Choroid plexus epithelial cell (primary cell): ENCODE measurements around the gene EPN1.
A peak's percentile ranks its signal among the peaks of the same experiment; 100 is the strongest.

ENCODE experiments used
- DNase-seq: peaks from one replicate; pipeline ENCODE4 v3.0.0-alpha.2; 2010; ENCODE audit warnings: low read depth
- H3K4me3 ChIP-seq: 2 replicates; pipeline ENCODE4 v1.5.1; 2011; ENCODE audit warnings: low read depth, mild to moderate bottlenecking, control low read depth, low read length, moderate library complexity
- CTCF ChIP-seq: conservative IDR thresholded peaks from 2 replicates; pipeline ENCODE4 v1.5.1; 2011; ENCODE audit warnings: low read depth, mild to moderate bottlenecking, control low read depth, inconsistent platforms, low read length, moderate library complexity

EPN1 gene

DNA sequence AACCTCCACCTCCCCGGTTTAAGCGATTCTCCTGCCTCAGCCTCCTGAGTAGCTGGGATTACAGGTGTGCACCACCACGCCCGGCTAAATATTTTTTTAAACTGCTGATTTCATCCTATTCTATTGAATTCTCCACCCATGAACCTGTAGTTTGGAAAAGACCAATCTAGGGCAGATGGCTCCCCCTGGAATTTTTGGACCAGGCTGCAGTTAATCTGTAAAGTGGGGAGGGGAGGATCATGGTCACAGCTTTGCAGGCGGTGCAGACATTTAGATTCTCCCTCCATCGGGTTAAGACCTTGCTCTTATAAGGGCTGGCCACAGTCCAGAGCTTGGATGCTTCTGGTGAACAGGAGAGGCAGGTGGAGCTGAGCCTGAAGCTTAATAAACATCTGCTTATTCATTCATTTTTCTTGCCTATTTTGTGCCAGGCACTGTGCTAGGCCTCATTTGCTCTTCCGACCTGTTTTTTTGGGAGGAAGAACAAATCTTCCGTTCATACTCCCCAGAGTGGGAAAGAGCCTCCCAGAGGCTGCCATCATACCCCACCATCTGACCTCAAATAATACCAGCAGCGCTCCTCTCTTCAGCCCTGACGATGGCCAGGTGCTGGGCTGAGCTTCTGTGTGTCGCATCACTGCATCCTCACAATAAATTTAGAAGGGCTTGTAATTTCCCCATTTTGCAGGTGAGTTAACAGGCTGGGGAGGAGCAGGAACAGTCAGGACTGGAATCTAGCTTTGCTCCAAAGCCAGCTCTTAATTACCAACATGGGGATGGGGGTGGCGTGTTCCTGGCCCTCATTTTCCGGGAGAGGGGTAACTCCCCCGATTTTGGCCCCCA is 27.9 kb upstream of the EPN1 start:
- TF ChIP-seq CTCF = no peak
- H3K4me3 ChIP-seq = peak overlapping the region; percentile 91
- no peak for DNase-seq

GRCh38 chr19:55647732-55648584 is 27.1 kb upstream of the EPN1 start, which contains the start of gene CCDC106:
Gene CCDC106 (plus strand): TSS chr19:55648212. CDS start chr19:55649047, 835 bp downstream.
- H3K4me3 ChIP-seq = peak within 1 kb of the TSS; percentile 91
- no peak for TF ChIP-seq CTCF
- peak; percentile 79 for DNase-seq

GRCh38 chr19:55648585-55649267 is 26.3 kb upstream of the EPN1 start:
- peak overlapping the region; percentile 91 for H3K4me3 ChIP-seq
- TF ChIP-seq CTCF = no peak
- DNase-seq = no peak

DNA sequence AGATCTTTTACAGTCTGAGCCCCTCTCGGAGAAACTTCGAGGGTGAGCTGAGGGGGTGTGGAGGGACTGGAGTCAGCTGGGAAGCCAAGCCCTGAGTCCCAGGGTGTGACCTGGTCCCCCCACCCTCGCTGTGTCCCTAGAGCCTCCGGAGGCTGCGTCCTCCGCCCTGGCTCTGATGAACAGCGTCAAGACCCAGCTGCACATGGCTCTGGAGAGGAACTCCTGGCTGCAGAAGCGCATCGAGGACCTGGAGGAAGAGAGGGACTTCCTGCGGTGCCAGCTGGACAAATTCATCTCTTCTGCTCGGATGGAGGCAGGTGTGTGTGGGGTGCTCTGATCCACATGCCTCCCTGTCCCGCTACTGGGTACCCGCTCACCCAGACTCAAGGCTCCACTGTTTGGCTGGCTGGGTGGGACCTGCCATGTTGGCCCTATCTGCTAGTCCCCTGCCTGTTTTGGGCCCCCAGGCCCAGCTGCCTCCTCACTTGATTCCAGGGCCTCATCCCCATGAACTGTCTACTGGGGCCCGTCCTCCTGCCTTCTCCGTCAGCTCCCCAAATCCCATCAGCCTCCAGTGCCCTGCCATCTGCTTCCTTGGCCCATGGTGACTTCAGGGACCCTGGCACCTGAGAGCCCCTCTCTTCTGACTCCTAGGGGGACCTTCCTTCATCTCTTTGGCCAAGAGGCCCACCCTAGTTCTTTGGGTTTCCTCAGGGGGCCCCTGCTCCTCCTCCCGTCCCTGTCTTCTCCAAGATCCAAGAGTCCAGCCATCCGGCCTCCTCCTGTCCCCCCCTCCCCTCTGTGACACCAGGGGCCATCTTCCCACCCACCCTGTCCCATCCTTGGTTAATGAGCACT is 25.5 kb upstream of the EPN1 start:
- H3K4me3 ChIP-seq = peak overlapping the region; percentile 91
- no peak for DNase-seq

GRCh38 chr19:55650126-55650557 is 24.9 kb upstream of the EPN1 start:
- no peak for DNase-seq
- H3K4me3 ChIP-seq = no peak overlapping the region
- TF ChIP-seq CTCF = no peak

More for the DNA sequence above, 25.5 kb upstream of the EPN1 start:
- no peak for TF ChIP-seq CTCF
